HepG2 (cell line): Measurements from ENCODE around the gene BANP. TPM values are rescaled to one million over a fixed set of nuclear protein-coding genes. Genes with fewer than 3 reads are reported as not detected.

Source experiments
- AKAP8 ChIP-seq: sonication (generic); formaldehyde crosslinking; IDR thresholded peaks from 2 replicates; pipeline ENCODE4 v1.5.1; 2020; ENCODE audit warnings: mild to moderate bottlenecking, missing genetic modification reagents
- BRD4 ChIP-seq: sonication (generic); formaldehyde crosslinking; IDR thresholded peaks from 2 replicates; pipeline ENCODE4 v1.4.0; 2020; ENCODE audit warnings: missing genetic modification reagents
- ETV5 ChIP-seq: IDR thresholded peaks from 2 replicates; pipeline ENCODE4 v1.6.1; 2018; ENCODE audit warnings: missing biosample characterization, missing genetic modification reagents, inconsistent platforms, borderline replicate concordance
- FOXA1 ChIP-seq, 2 experiments: fragments of 450-650 bp in 1 of 2; sonication (generic) in 1 of 2; formaldehyde crosslinking in 1 of 2; IDR thresholded peaks; 2 replicates each; pipeline versions ENCODE4 v1.4.0 to v1.6.1; 2016 to 2020; ENCODE audit warnings: missing genetic modification reagents in 1 of 2
- FOXO4 ChIP-seq: sonication (generic); formaldehyde crosslinking; conservative IDR thresholded peaks from 2 replicates; pipeline ENCODE4 v1.8.1; 2023; ENCODE audit warnings: missing genetic modification reagents
- JARID2 ChIP-seq: sonication (generic); formaldehyde crosslinking; IDR thresholded peaks from 2 replicates; pipeline ENCODE4 v1.8.1; 2023; ENCODE audit warnings: missing genetic modification reagents, inconsistent platforms; ENCODE audit not compliant: insufficient replicate concordance
- KDM4B ChIP-seq: sonication (generic); formaldehyde crosslinking; IDR thresholded peaks from 2 replicates; pipeline ENCODE4 v1.4.0; 2020; ENCODE audit warnings: missing genetic modification reagents
- LCORL ChIP-seq, 2 experiments: fragments of 450-650 bp in 1 of 2; sonication (generic) in 1 of 2; formaldehyde crosslinking in 1 of 2; IDR thresholded peaks; 2 replicates each; pipeline versions ENCODE4 v1.5.0 to v1.6.1; 2017 to 2020; ENCODE audit warnings: antibody characterized with exemption in 1 of 2, missing genetic modification reagents in 1 of 2
- MTF2 ChIP-seq: sonication (generic); formaldehyde crosslinking; IDR thresholded peaks from 2 replicates; pipeline ENCODE4 v1.5.0; 2020; ENCODE audit warnings: missing genetic modification reagents, borderline replicate concordance
- POLR2A ChIP-seq, 2 experiments: IDR thresholded peaks; 2 replicates each; pipeline ENCODE4 v1.6.1; 2011; ENCODE audit warnings: low read depth in 2 of 2, low read length in 2 of 2, mild to moderate bottlenecking in 1 of 2, moderate library complexity in 1 of 2; ENCODE audit not compliant: insufficient read depth in 1 of 2
- PRDM4 ChIP-seq: sonication (generic); formaldehyde crosslinking; IDR thresholded peaks from 2 replicates; pipeline ENCODE4 v1.9.0; 2021; ENCODE audit warnings: missing genetic modification reagents, borderline replicate concordance
- RBM22 ChIP-seq: fragments of 200-400 bp; formaldehyde crosslinking; optimal IDR thresholded peaks from 2 replicates; pipeline ENCODE3; 2017; ENCODE audit warnings: mild to moderate bottlenecking, low read length, moderate library complexity
- RNF219 ChIP-seq: sonication (generic); formaldehyde crosslinking; IDR thresholded peaks from 2 replicates; pipeline ENCODE4 v1.5.0; 2020; ENCODE audit warnings: mild to moderate bottlenecking, missing genetic modification reagents
- SALL2 ChIP-seq: sonication (generic); formaldehyde crosslinking; IDR thresholded peaks from 2 replicates; pipeline ENCODE4 v1.8.1; 2023; ENCODE audit warnings: mild to moderate bottlenecking, missing genetic modification reagents, inconsistent platforms
- SMAD3 ChIP-seq: sonication (generic); formaldehyde crosslinking; IDR thresholded peaks from 2 replicates; pipeline ENCODE4 v1.4.0; 2020; ENCODE audit warnings: missing genetic modification reagents
- WIZ ChIP-seq: sonication (generic); formaldehyde crosslinking; IDR thresholded peaks from 2 replicates; pipeline ENCODE4 v1.5.1; 2020; ENCODE audit warnings: mild to moderate bottlenecking, missing genetic modification reagents
- ZBTB46 ChIP-seq: sonication (generic); formaldehyde crosslinking; IDR thresholded peaks from 2 replicates; pipeline ENCODE4 v1.4.0; 2020; ENCODE audit warnings: mild to moderate bottlenecking, missing genetic modification reagents, borderline replicate concordance
- ZMAT3 ChIP-seq: sonication (generic); formaldehyde crosslinking; conservative IDR thresholded peaks from 2 replicates; pipeline ENCODE4 v1.7.0; 2021; ENCODE audit warnings: missing genetic modification reagents
- ZNF230 ChIP-seq: sonication (generic); formaldehyde crosslinking; IDR thresholded peaks from 2 replicates; pipeline ENCODE4 v1.4.0; 2020; ENCODE audit warnings: mild to moderate bottlenecking, missing genetic modification reagents
- ZNF501 ChIP-seq: sonication (generic); formaldehyde crosslinking; IDR thresholded peaks from 2 replicates; pipeline ENCODE4 v1.5.1; 2020; ENCODE audit warnings: mild to moderate bottlenecking, moderate library complexity, missing genetic modification reagents
- ZSCAN21 ChIP-seq: sonication (generic); formaldehyde crosslinking; IDR thresholded peaks from 2 replicates; pipeline ENCODE4 v1.8.0; 2022; ENCODE audit warnings: mild to moderate bottlenecking, missing genetic modification reagents, moderate library complexity, borderline replicate concordance
- polyA plus RNA-seq, 8 experiments: library from polyadenylated mRNA; depleted of rRNA in 3 of 8; stranded (reverse) in 7 of 8; unstranded in 1 of 8; fragments of >200 nt; fragmentation: Illumina TruSeq in 4 of 8; extraction: Trizol in 4 of 8; gene quantifications; 2 replicates each; pipeline versions ENCODE4 v1.2.1 to v1.2.3, GENCODE V29; 2011 to 2016; ENCODE audit warnings: low read depth in 4 of 8, missing spikeins in 1 of 8, mixed read lengths in 1 of 8; ENCODE audit not compliant: insufficient read depth in 1 of 8
- total RNA-seq, 5 experiments: library from RNA; depleted of rRNA; stranded (reverse); fragments of >200 nt; fragmentation: Illumina TruSeq; extraction: Trizol; gene quantifications; 2 replicates each; pipeline ENCODE4 v1.2.3, GENCODE V29; 2016; ENCODE audit warnings: low read depth in 1 of 5

BANP gene
- total and polyA plus RNA-seq, 2 of the 13 experiments (the other 11 are each of a cell fraction or from before 2014, with no cell fraction given): 20.2 to 23.8 TPM

- TF ChIP-seq MTF2 (CRISPR knock-in tag) (peak; percentile 54; the same call in 1 of the 2 replicates), ZNF501 (CRISPR knock-in tag) (peak; percentile 82), FOXA1 (IDR thresholded peaks at IDR 0.05) (no peak), FOXA1 (CRISPR knock-in tag; IDR thresholded peaks at IDR 0.05) (peak; percentile 59; the same call in 1 of the 2 replicates), JARID2 (CRISPR knock-in tag) (peak; percentile 22), POLR2A (IDR thresholded peaks at IDR 0.05; ENCODE audit: insufficient read depth in 1 of 2, low read depth in 2 of 2, low read length in 2 of 2) (peak; percentile 87 to 92), RBM22 (no peak), RNF219 (CRISPR knock-in tag) (0 out of 2 replicates have a peak, but pooled peaks have one; percentile 30), KDM4B (CRISPR knock-in tag) (no peak), ETV5 (CRISPR knock-in tag) (no peak; the same call in 1 of the 2 replicates), ZNF230 (CRISPR knock-in tag) (no peak), FOXO4 (peak; percentile 89; the same call in 1 of the 2 replicates), ZMAT3 (CRISPR knock-in tag) (peak; percentile 84), BRD4 (CRISPR knock-in tag) (peak; percentile 72; the same call in 1 of the 2 replicates), PRDM4 (CRISPR knock-in tag) (peak; percentile 34; the same call in 1 of the 2 replicates), ZSCAN21 (peak; percentile 97), SMAD3 (peak; percentile 72; the same call in 1 of the 2 replicates), AKAP8 (peak; percentile 75; the same call in 1 of the 2 replicates), LCORL (IDR thresholded peaks at IDR 0.05) (0 out of 2 replicates have a peak, but pooled peaks have one; percentile 54), LCORL (CRISPR knock-in tag; IDR thresholded peaks at IDR 0.05) (peak; percentile 98), SALL2 (CRISPR knock-in tag) (peak; percentile 68; the same call in 1 of the 2 replicates), WIZ (CRISPR knock-in tag) (no peak), ZBTB46 (CRISPR knock-in tag) (no peak)
Observed at GRCh38 chr16:87936375-87937230, 14.6 kb upstream of the BANP start, which contains the start of gene CA5A (continued).
